ENCODE measurements around the gene MYO5C. TPM values are rescaled to one million over a fixed set of nuclear protein-coding genes. Genes with fewer than 3 reads are reported as not detected.

Gene MYO5C
- total RNA-seq (2014; rRNA removed; shearing (Covaris generic)) = 2.9 and 3.5 TPM in 2 replicates

- no peaks in the 10 kb centered on the region for H3K9me3 ChIP-seq (replicated peaks)
- H3K4me1 ChIP-seq = peaks cover 5% of the 10 kb centered on the region
- DNase-seq = peak; percentile 82 to 84
- no peaks in the 10 kb centered on the region for H3K36me3 ChIP-seq
- no peak within 1 kb of the TSS for H3K27ac ChIP-seq
- H3K27me3 ChIP-seq = no peaks in the 10 kb centered on the region
- H3K4me3 ChIP-seq = peak within 1 kb of the TSS; percentile 67
Observed at GRCh38 chr15:52295421-52296001, at the start of gene MYO5C. TSS of gene MYO5C (minus strand) at chr15:52295804. CDS start at chr15:52295636, 168 bp downstream.

DNA sequence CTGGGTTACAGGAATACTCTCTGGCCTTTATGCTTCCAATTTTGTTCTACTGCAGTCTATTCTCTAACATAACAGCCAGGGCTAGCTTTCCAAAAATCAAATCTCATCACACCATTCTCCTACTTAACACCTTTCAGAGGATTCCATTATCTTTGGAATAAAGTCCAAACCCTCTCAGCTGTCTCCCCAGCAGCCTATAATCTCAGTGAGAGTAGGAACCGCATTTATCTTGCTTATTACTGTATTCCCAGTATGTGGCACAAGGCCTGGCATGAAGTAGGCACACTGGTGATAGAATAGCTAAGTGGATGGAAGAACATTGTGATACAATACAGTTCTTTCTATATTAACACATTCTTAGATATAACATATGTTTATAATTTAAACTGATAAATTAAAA, 49.0 kb upstream of the MYO5C start:
- Histone ChIP-seq H3K36me3 (no peaks in the 10 kb centered on the region), H3K27ac (no peak overlapping the region), H3K4me3 (no peak overlapping the region), H3K9me3 (replicated peaks) (no peaks in the 10 kb centered on the region), H3K27me3 (no peaks in the 10 kb centered on the region), H3K4me1 (peaks cover 18% of the 10 kb centered on the region)
- no peak for DNase-seq

- no peaks in the 10 kb centered on the region for H3K27me3 ChIP-seq
- DNase-seq = no peak
- H3K27ac ChIP-seq = no peak overlapping the region
- no peaks in the 10 kb centered on the region for H3K36me3 ChIP-seq
- H3K4me3 ChIP-seq = no peak overlapping the region
- no peaks in the 10 kb centered on the region for H3K9me3 ChIP-seq (replicated peaks)
- H3K4me1 ChIP-seq = peaks cover 24% of the 10 kb centered on the region
Observed at GRCh38 chr15:52343831-52344230, 48.2 kb upstream of the MYO5C start.

- DNase-seq = peak; percentile 94 to 97
- Histone ChIP-seq H3K4me3 (peak overlapping the region; percentile 54), H3K36me3 (no peaks in the 10 kb centered on the region), H3K27ac (peak overlapping the region; percentile 75), H3K4me1 (peaks cover 40% of the 10 kb centered on the region), H3K27me3 (no peaks in the 10 kb centered on the region), H3K9me3 (replicated peaks) (no peaks in the 10 kb centered on the region)
Observed at GRCh38 chr15:52340093-52340492, 44.5 kb upstream of the MYO5C start.

GRCh38 chr15:52338891-52339290, 43.3 kb upstream of the MYO5C start:
- Histone ChIP-seq H3K4me1 (peaks cover 40% of the 10 kb centered on the region), H3K4me3 (no peak overlapping the region), H3K36me3 (no peaks in the 10 kb centered on the region), H3K27me3 (no peaks in the 10 kb centered on the region), H3K27ac (no peak overlapping the region), H3K9me3 (replicated peaks) (no peaks in the 10 kb centered on the region)
- no peak for DNase-seq

GRCh38 chr15:52338058-52338457, 42.5 kb upstream of the MYO5C start:
- H3K9me3 ChIP-seq (replicated peaks) = no peaks in the 10 kb centered on the region
- H3K4me3 ChIP-seq = no peak overlapping the region
- peak; percentile 17 to 58 for DNase-seq
- H3K27ac ChIP-seq = peak overlapping the region; percentile 67
- no peaks in the 10 kb centered on the region for H3K36me3 ChIP-seq
- H3K4me1 ChIP-seq = peaks cover 40% of the 10 kb centered on the region
- no peaks in the 10 kb centered on the region for H3K27me3 ChIP-seq

DNA sequence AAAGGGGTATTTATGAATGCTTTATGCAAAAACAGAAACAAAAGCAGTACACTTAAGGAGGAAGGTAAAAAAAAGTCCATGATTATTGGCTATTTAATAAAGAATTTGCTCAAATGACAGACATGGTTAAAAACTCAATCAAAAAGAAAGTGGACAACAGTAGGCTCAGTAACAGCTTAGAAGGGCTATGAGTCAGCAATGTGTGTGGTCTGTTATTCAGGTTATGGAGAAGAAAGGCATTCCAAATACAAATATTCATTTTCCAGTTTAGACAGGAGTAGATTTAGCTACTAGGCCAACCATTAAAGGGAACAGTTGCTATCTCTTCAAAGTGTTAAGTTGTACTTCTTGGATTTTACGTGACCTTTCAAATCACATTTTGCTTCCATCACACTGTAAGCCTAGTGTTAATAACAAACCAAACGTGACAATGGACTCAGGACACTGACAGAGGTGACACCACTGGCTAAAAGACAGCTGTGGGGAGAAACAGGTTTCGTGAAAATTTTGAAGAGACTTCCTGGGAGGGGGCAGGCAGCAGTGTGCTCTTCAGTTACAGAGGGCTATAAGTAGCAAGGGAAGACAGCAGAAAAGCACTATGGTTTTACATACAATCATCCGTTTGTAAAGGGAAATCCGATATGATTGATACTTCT, 41.7 kb upstream of the MYO5C start:
- Histone ChIP-seq H3K36me3 (no peaks in the 10 kb centered on the region), H3K27me3 (no peaks in the 10 kb centered on the region), H3K27ac (peak overlapping the region; percentile 67), H3K4me3 (peak overlapping the region; percentile 29), H3K4me1 (peaks cover 40% of the 10 kb centered on the region), H3K9me3 (replicated peaks) (no peaks in the 10 kb centered on the region)
- DNase-seq = peak; percentile 58 to 80

DNA sequence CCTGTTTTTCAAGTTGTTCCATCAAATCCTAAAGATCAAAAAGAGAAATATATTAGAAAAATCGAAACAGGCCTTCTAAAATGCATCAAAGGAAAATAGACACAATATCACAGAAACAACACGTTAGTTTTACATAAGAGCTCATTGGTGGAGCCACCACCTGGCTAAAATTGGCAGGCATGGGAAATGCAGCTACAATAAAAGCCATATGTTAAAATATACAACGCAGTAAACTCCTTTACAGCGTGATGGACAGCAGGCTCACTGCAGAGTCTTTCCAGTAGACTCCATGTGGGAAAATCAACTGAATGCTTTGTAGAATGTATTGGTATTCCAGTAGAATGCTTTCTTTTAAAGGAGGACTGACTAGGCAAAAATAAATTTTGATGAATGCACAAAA, 40.9 kb upstream of the MYO5C start:
- peaks cover 40% of the 10 kb centered on the region for H3K4me1 ChIP-seq
- H3K36me3 ChIP-seq = no peaks in the 10 kb centered on the region
- no peak overlapping the region for H3K4me3 ChIP-seq
- H3K27ac ChIP-seq = peak overlapping the region; percentile 67; the same call in 1 of the 2 replicates
- H3K27me3 ChIP-seq = no peaks in the 10 kb centered on the region
- H3K9me3 ChIP-seq (replicated peaks) = no peaks in the 10 kb centered on the region
- DNase-seq = no peak

DNA sequence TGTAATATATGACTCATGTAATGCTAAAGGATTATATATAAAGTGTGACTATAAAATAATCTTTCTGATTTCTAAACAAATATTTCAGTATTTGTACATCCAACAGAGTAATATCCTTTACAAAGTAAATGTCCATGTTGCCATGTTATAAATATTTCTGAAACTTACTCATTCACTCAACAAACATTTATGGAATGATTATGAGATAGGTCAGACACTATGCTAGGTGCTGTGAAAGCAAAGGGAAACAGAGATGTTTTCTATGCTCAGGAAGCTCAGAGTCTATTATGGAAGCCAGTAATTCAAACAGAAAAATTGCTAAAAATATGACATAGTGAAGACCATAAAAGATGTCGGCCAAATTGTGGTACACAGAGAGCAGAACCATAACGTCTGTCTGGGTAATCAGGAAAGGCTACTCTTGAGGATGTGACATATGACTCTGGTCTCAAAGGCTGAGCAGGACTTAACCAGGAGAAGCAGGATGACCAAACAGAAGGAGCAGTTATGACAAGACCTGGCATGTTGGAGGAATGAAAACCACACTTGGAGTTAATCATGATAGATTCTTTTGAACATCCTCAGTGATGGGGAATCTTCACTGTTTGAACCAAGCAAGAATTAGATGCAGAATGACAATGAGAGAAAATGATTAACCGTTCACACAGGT, 39.0 kb upstream of the MYO5C start:
- DNase-seq = no peak
- Histone ChIP-seq H3K4me3 (no peak overlapping the region), H3K4me1 (peaks cover 29% of the 10 kb centered on the region), H3K36me3 (no peaks in the 10 kb centered on the region), H3K27ac (no peak overlapping the region), H3K9me3 (replicated peaks) (no peaks in the 10 kb centered on the region), H3K27me3 (no peaks in the 10 kb centered on the region)

GRCh38 chr15:52331490-52332240, 36.1 kb upstream of the MYO5C start:
- no peak overlapping the region for H3K27ac ChIP-seq
- peaks cover 3% of the 10 kb centered on the region for H3K4me1 ChIP-seq
- peak in 1 of 2 experiments; percentile 54 for DNase-seq
- no peaks in the 10 kb centered on the region for H3K36me3 ChIP-seq
- no peak overlapping the region for H3K4me3 ChIP-seq
- H3K27me3 ChIP-seq = no peaks in the 10 kb centered on the region
- no peaks in the 10 kb centered on the region for H3K9me3 ChIP-seq (replicated peaks)

DNA sequence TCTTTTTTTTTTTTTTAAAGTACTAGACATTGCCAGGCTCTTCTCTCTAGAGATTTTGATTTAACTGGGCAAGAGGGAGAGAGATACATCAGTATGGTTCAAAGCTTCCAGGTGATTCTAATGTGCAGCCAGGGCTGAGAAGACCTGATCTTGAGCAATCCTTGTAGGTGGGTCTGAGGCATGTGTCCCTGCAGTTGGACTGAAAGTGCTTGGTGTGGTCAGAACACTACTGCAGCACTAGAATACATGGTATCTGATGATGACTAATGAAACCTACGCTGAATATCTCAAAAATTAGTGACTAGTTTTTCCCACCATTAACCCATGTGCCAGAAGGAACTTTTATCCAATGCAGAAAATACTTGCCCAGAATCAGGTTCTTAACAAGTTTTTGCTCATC, 34.4 kb upstream of the MYO5C start:
- H3K36me3 ChIP-seq = no peaks in the 10 kb centered on the region
- no peaks in the 10 kb centered on the region for H3K27me3 ChIP-seq
- H3K4me3 ChIP-seq = no peak overlapping the region
- no peak for DNase-seq
- no peak overlapping the region for H3K27ac ChIP-seq
- H3K9me3 ChIP-seq (replicated peaks) = no peaks in the 10 kb centered on the region
- no peaks in the 10 kb centered on the region for H3K4me1 ChIP-seq

DNA sequence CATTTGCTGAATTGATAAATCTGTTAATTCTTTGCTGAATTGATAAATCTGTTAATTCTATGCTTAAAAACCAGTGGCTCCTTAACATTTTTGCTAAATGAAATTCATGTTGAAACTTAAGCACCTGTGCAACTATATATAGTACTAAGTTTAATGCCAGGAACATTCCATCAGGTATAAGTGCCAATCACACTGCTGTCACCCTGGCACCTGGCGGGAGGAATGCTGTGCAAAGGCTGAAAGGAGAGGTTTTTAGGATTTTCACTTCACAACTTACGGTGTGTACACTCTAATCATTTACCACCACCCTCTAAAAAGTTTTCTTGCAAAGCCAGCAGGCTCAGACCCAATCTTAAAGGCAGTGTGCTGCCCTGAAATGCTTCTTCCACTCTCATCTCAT, 33.5 kb upstream of the MYO5C start:
- Histone ChIP-seq H3K36me3 (no peaks in the 10 kb centered on the region), H3K27me3 (no peaks in the 10 kb centered on the region), H3K27ac (no peak overlapping the region), H3K4me3 (no peak overlapping the region), H3K9me3 (replicated peaks) (no peaks in the 10 kb centered on the region), H3K4me1 (no peaks in the 10 kb centered on the region)
- no peak for DNase-seq

DNA sequence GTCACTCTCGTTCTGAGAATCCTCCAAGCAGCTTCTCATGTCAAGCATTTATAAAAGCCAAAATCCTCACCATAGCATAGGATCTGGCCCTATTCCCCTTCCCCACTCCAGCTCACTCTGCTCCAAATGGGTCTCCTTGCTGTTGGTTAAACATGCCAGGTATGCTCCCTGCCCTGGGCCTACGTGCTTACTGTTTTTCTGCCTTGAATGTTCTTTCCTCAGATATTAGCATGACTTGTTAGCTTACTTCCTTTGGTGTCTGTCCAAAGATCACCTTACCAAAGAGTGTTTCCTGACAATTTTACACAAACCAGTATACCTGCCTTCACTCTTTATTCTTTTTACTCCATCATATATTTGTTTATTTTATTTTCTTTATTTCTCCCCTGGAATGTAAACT, 33.1 kb upstream of the MYO5C start:
- DNase-seq = no peak
- no peaks in the 10 kb centered on the region for H3K36me3 ChIP-seq
- H3K4me3 ChIP-seq = no peak overlapping the region

DNA sequence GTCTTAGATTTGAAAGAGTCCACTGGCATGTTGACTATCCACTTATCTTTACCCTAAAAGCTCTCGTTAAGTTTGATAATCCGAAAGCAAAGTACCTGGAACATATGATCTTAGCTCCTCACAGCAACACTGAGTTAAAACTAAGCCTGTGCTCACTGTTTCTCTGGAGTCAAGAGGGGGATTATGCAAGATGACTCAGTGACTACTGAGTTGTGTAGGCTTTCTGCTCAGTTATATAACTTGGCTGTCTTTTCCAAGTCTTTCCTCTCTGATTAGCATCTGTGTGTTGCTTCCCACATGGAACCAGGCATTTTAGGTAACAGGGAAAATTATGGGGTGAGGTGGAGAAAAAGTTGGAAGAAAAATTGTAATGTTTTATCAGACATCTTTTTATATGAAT, 31.2 kb upstream of the MYO5C start:
- no peaks in the 10 kb centered on the region for H3K27me3 ChIP-seq
- no peaks in the 10 kb centered on the region for H3K9me3 ChIP-seq (replicated peaks)
- no peak overlapping the region for H3K4me3 ChIP-seq
- H3K27ac ChIP-seq = no peak overlapping the region
- no peaks in the 10 kb centered on the region for H3K36me3 ChIP-seq
- DNase-seq = no peak
- no peaks in the 10 kb centered on the region for H3K4me1 ChIP-seq

More for the DNA sequence above, 33.1 kb upstream of the MYO5C start:
- H3K9me3 ChIP-seq (replicated peaks) = no peaks in the 10 kb centered on the region
- H3K4me1 ChIP-seq = no peaks in the 10 kb centered on the region
- H3K27ac ChIP-seq = no peak overlapping the region
- H3K27me3 ChIP-seq = no peaks in the 10 kb centered on the region

- H3K9me3 ChIP-seq (replicated peaks) = no peaks in the 10 kb centered on the region
- DNase-seq = no peak
- H3K27ac ChIP-seq = no peak overlapping the region
- H3K27me3 ChIP-seq = no peaks in the 10 kb centered on the region
- H3K4me1 ChIP-seq = no peaks in the 10 kb centered on the region
- no peaks in the 10 kb centered on the region for H3K36me3 ChIP-seq
- no peak overlapping the region for H3K4me3 ChIP-seq
Observed at GRCh38 chr15:52324109-52324508, 28.5 kb upstream of the MYO5C start.

All from SJCRH30 (cell line).